ELR (cell line): ENCODE results near the gene NDUFA5.
"Not testable (repeated sequence)": the region's sequence is repeated elsewhere in the genome, so short reads cannot be mapped to it uniquely, and the experiment has no call there.

Experiments used
- DNase-seq: peaks from one replicate; pipeline ENCODE4 v3.0.0-alpha.2; 2015; ENCODE audit warnings: low read depth

NDUFA5 gene

GRCh38 chr7:123557016-123557397 is 611 bp downstream of the NDUFA5 start:
- peak; percentile 22 for DNase-seq

DNA sequence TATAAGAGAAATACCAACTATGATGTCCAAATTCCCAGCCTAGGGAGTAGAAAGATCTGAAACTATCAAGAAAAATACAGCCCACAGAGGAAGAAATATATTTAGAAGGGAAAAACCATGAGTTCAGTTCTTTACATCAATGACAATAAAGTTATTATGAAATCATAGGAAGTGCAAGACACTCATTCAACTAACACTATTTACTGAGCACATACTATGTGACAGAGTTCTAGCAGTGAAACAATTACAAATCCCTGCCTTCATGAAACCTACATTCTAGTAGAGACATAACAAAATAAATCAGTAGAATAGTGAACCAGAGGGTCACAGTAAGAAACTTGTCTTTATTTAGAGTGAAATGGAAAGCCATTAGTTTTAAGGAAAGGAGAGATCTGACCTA is 2.1 kb downstream of the NDUFA5 start:
- DNase-seq = no peak

DNA sequence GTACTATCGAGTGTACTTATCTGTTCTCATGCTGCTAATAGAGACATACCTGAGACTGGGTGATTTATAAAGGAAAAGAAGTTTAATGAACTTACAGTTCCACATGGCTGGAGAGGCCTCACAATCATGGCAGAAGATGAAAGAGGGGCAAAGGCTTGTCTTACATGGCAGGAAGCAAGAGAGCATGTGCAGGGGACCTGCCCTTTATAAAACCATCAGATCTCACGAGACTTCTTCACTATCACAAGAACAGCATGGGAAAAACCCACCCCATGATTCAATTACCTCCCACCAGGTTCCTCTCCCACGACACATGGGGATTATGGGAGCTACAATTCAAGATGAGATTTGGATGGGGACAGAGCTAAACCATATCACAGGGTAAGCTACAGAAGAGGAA is 4.5 kb downstream of the NDUFA5 start:
- DNase-seq = no peak

DNA sequence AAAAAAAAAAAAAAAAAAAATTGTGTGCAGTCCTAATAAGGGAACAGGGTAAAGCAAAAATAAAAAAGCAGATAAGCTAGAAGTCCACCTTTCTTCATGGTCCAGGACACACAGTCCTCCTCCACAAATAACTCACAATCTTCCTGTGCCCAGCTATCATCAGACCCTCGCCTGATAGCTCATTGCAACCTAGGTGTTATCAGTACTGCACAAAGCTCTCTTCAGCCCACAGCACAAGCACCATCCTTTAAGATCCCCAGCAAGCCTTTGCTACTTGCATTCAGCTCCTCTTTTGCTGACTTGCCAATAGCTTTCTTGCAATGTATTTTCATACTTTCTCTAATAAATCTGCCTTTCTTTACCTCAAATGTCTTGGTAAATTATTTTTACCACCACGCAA is 5.0 kb downstream of the NDUFA5 start:
- no peak for DNase-seq

GRCh38 chr7:123552134-123552533 is 5.5 kb downstream of the NDUFA5 start:
- DNase-seq = not testable (repeated sequence)

GRCh38 chr7:123548406-123548805 is 9.2 kb downstream of the NDUFA5 start:
- DNase-seq = no peak

DNA sequence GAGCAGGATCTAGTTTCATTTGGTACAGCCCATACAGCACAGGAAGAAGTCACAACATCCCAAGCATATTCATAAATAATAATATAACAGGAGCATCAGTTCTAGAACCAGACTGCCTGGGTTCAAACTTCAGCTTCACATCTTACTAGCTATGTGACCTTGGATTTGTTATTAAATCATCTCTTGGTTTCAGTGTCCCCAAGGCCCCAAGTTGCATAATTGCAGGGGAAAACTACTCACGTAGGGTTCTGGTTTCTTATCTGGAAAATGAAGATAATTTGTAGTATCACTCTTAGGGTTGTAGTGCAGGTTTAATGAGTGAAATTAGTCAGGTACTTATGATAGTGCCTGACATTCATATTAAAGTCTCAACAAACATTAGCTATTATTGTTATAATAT is 17.7 kb downstream of the NDUFA5 start:
- no peak for DNase-seq

DNA sequence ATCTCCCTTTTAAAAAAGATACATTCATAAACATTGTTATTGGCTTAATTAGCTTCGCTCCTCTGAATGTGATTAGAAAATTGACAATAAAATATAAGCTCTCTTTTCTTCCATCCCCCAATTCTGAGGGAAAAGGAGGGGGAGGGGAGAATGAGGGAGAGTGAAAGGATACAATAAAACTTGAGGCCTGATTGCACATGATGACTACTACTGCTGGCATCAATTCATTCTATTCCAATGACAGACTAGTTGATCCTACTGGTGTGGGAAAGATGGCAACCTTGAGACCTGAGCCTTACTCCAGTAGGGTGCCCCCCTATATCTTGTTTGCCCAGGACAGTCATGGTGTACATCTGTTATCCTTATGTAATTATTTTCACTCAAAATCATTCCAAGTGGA is 18.7 kb downstream of the NDUFA5 start:
- peak; percentile 25 for DNase-seq

GRCh38 chr7:123538189-123538714 is 19.4 kb downstream of the NDUFA5 start:
- DNase-seq = peak; percentile 87

DNA sequence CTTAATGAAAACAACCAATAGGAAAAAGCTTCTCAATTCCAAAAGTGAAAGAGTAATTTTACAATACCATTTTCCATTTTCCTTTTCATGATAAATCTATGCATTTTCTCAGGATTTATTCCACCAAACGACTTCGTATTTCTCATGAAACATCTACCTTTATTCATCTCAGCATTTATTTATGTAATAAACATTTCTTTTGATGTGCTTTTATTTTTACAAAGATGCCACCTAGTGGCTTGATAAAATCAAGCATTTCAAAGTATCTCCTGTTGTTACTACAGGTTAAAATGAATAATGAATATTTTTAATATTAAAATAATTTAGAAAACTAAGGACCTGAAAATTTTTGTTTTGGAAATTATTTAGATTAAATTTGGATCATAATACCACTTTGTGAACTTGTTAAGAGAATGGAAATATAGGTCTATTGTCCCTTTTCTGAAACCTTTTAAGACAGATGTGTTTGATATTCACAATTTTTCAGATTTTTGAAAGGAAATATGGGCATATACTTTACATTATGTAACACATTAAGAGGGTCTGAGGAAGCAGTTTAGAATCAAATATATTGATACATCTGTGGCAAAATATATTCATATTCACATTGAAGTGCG is 20.5 kb downstream of the NDUFA5 start:
- peak; percentile 51 for DNase-seq

- no peak for DNase-seq
These were observed 22.1 kb downstream of the NDUFA5 start for GRCh38 chr7:123535517-123535916.

DNA sequence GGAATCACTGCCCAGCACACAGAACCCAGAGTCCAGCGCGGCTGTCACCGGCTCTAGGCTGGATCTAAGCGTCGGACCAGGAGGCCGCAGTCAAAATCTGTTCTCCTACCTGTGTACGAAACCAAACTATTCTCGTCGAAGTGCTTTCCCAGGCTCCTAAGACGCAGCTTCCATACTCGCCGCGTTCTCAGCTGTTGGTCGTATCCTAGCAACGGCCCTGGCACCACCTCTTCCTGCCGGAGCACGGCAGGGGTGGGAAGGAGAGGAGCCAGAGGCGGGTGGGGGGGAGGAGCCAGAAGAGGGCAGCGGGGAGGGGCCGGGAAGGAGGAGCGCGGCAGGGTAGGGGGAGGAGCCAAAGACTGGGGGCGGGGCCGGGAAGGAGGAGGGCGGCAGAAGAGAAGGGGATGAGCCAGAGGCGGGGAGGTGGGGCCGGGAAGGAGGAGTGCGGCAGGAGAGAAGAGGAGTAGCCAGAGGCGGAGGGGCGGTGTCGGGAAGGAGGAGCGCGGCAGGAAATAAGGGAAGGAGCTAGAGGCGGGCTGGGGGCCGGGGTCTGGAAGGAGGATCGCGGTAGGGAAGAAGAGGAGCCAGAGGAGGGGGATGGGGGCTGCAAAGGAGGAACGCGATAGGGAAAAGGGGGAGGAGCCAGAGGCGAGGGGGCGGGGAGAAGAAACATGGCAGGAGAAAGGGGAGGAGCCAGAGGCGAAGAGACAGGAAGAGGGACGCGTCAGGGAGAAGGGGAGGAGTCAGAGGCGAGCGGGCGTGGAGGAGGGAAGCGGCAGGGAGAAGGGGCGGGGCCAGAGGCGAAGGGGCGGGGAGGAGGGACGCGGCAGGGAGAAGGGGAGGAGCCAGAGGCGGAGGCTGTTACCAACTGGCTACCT is 23.0 kb downstream of the NDUFA5 start, which contains the start of gene IQUB:
Gene IQUB, minus strand, starts transcription at position 213 of the 878 bp plus-strand sequence. CDS start 22,255 bp downstream, outside the sequence.
- DNase-seq = peak; percentile 95

GRCh38 chr7:123533929-123534382 is 23.7 kb downstream of the NDUFA5 start:
- peak; percentile 2 for DNase-seq

GRCh38 chr7:123533553-123533917 is 24.1 kb downstream of the NDUFA5 start:
- no peak for DNase-seq

DNA sequence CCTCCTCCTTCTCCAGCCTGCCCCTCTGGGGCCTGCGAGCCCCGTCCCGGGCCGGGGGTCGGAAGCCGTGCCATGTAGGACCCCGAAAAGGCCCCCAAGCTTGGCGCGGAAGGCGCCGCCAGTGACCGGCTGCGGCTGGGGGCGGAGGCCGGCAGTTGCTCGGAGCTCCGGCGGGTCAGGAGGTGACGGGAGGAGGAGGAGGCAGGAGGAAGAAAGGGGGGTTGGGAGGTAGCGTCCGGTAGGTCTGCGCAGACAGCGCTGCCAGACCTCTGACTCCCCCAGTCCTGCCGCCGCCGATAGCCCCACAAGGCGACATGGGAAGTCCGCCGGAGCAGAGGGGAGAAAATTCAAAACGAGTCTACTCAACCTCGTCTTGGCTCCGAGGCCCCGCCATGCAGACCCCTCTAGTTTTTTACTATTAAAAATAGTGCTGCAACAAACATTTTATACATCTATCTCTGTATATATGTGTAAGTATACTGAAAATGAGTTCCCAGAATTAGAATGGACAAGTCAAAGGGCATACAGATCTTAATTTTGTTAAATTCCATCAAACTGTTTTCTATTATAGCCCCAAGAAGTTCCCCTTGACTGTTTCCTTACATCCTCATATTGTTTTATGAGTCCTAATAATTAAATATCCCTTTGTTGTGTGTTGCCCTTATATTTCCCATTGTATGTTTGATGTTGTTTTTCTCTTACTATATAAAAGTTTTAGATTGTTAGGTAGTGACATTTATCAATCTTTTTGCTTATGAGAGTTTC is 24.6 kb downstream of the NDUFA5 start:
- DNase-seq = peak; percentile 39

DNA sequence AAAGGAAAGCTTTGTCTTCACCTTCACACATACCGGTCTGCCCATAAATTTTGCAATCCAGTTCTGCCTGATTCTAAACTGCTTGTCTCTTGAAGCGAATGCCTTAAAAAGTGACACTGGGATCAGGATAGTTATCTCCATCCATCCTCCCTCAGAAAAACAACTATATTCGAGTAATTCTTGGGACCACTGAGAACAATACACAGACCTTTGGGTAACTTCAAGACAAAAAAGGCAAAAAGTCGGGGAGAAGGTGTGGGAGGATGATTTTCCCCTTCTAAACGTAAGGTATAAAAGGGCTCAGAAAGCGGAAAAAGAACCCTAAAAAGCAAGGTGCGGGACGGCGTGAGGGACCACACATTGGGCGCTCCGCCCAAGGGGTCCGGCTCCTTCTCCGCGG is 25.3 kb downstream of the NDUFA5 start:
- DNase-seq = not testable (repeated sequence)

GRCh38 chr7:123530035-123530591 is 27.5 kb downstream of the NDUFA5 start:
- not testable (repeated sequence) for DNase-seq

DNA sequence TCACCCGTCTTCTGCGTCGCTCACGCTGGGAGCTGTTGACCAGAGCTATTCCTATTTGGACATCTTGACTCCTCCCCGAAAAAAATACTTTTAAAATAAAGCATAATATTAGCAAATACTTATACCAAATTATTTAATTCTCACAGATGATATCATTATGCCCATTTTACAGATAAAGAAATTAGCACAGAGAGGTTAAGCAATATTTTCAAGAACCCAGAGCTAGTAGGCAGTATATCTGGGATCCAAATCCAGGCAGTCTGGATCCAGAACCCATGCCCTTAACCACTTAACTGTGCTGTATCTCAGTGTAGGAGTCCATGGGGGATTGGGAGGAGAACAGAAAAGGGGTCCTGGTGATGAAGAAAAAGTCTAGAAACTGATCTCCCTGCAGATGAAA is 29.4 kb downstream of the NDUFA5 start:
- DNase-seq = no peak

- DNase-seq = not testable (repeated sequence)
These were observed 29.8 kb downstream of the NDUFA5 start for GRCh38 chr7:123527712-123528225.

DNA sequence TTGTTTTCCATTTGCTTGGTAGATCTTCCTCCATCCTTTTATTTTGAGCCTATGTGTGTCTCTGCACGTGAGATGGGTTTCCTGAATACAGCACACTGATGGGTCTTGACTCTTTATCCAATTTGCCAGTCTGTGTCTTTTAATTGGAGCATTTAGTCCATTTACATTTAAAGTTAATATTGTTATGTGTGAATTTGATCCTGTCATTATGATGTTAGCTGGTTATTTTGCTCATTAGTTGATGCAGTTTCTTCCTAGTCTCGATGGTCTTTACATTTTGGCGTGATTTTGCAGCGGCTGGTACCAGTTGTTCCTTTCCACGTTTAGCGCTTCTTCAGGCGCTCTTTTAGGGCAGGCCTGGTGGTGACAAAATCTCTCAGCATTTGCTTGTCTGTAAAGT is 31.1 kb downstream of the NDUFA5 start:
- DNase-seq = not testable (repeated sequence)

DNA sequence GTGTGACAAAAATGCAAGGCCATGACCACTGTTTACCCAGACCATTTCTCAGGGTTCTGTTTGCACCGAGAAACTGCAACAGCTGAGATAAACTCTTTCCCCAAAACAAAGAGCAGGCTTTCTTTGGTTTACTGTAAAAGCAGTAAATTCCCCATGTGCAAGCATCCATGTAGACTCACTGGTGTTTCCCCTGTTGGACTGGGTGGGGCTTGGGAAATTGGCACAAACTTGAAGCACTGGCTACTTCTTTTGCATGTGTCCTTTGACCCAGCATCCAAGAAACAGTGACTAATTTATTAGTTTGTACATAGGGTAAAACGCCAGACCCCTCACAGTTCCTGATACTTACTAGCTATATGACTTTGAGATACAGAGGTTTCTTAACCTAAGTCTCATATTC is 35.6 kb downstream of the NDUFA5 start:
- DNase-seq = no peak

DNA sequence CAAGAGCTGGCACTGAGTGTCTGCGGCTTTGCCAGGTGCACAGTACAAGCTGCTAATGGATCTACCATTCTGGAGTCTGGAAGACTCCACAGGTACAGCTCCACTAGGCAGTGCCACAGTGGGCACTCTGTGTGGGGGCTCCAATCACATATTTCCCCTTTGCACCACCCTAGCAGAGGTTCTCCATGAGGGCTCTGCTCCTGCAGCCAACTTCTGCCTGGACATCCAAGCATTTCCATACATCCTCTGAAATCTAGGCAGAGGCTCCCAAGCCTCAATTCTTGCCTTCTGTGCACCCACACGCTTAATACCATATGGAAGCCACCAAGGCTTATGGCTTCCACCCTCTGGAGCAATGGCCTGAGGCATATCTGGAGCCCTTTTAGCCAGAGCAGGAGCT is 52.4 kb downstream of the NDUFA5 start:
- no peak for DNase-seq
